CMK (cell line): Measurements from ENCODE around the gene CDK5.

ENCODE experiments used
- DNase-seq: peaks from one replicate; pipeline ENCODE4 v3.0.0-alpha.2; 2010; ENCODE audit warnings: low read depth

CDK5 gene

GRCh38 chr7:151057506-151057988 is at the start of gene CDK5:
Gene CDK5 (minus strand): TSS chr7:151057897. CDS start chr7:151057848, 49 bp downstream.
- no peak for DNase-seq

- no peak for DNase-seq
These were observed 46.9 kb upstream of the CDK5 start for GRCh38 chr7:151104411-151105235.

GRCh38 chr7:151103973-151104372 is 46.3 kb upstream of the CDK5 start:
- DNase-seq, result no peak

- no peak for DNase-seq
These were observed 45.3 kb upstream of the CDK5 start for GRCh38 chr7:151102991-151103390.

GRCh38 chr7:151101621-151102396 is 44.1 kb upstream of the CDK5 start:
- no peak for DNase-seq

GRCh38 chr7:151100921-151101320 is 43.2 kb upstream of the CDK5 start:
- DNase-seq, result no peak

GRCh38 chr7:151099486-151100211 is 42.0 kb upstream of the CDK5 start:
- DNase-seq, result no peak

- no peak for DNase-seq
These were observed 38.3 kb upstream of the CDK5 start for GRCh38 chr7:151095828-151096475.

- DNase-seq, result no peak
These were observed 37.6 kb upstream of the CDK5 start for GRCh38 chr7:151095123-151095797.

- DNase-seq, result no peak
These were observed 37.0 kb upstream of the CDK5 start for GRCh38 chr7:151094675-151095074.

- no peak for DNase-seq
These were observed 36.1 kb upstream of the CDK5 start for GRCh38 chr7:151093748-151094147.

- DNase-seq, result no peak
These were observed 34.3 kb upstream of the CDK5 start for GRCh38 chr7:151091988-151092387.

- no peak for DNase-seq
These were observed 33.7 kb upstream of the CDK5 start for GRCh38 chr7:151091431-151091830.

- no peak for DNase-seq
These were observed 33.3 kb upstream of the CDK5 start for GRCh38 chr7:151091003-151091402.

GRCh38 chr7:151089893-151090730 is 32.4 kb upstream of the CDK5 start:
- DNase-seq, result no peak

GRCh38 chr7:151088856-151089699 is 31.4 kb upstream of the CDK5 start:
- no peak for DNase-seq

GRCh38 chr7:151088019-151088855 is 30.5 kb upstream of the CDK5 start:
- DNase-seq, result no peak

- DNase-seq, result no peak
These were observed 29.7 kb upstream of the CDK5 start for GRCh38 chr7:151087245-151088018.
